Liver (tissue), 3 donors: ENCODE results near the gene BCL7C.

Experiments used
- CTCF ChIP-seq: fragments of 150-350 bp; IDR thresholded peaks from 2 replicates; pipeline ENCODE4 v1.5.1; 2017; ENCODE audit warnings: improper control_type of control experiment, low read depth, low read length; ENCODE audit not compliant: missing input control
- FOXA1 ChIP-seq: IDR thresholded peaks from 2 replicates; pipeline ENCODE4 v1.6.1; 2016; ENCODE audit warnings: antibody characterized with exemption
- JUND ChIP-seq, 2 donors: IDR thresholded peaks; 2 replicates each; pipeline ENCODE4 v1.6.1; 2016; ENCODE audit warnings: antibody characterized with exemption in 2 of 2
- MAX ChIP-seq: IDR thresholded peaks from 2 replicates; pipeline ENCODE4 v1.6.1; 2016; ENCODE audit warnings: antibody characterized with exemption
- RAD21 ChIP-seq, 2 donors: IDR thresholded peaks; 2 replicates each; pipeline ENCODE4 v1.6.1; 2016; ENCODE audit warnings: antibody characterized with exemption in 2 of 2, mild to moderate bottlenecking in 2 of 2
- REST ChIP-seq: IDR thresholded peaks from 2 replicates; pipeline ENCODE4 v1.6.1; 2016; ENCODE audit warnings: antibody characterized with exemption, mild to moderate bottlenecking
- SP1 ChIP-seq: IDR thresholded peaks from 2 replicates; pipeline ENCODE4 v1.6.1; 2018; ENCODE audit warnings: antibody characterized with exemption, mild to moderate bottlenecking
- donor health status: healthy.
- donor health status: healthy.

GRCh38 chr16:30926937-30927788 lies 33.3 kb upstream of the BCL7C start:
- TF ChIP-seq SP1 (no peak), CTCF (no peak), JUND (IDR thresholded peaks at IDR 0.05) (no peak), RAD21 (IDR thresholded peaks at IDR 0.05) (no peak), REST (no peak), MAX (no peak), FOXA1 (no peak)
